ENCODE results near the gene SPPL2A. TPM values are rescaled to one million over a fixed set of nuclear protein-coding genes. Genes with fewer than 3 reads are reported as not detected.
"Not testable (repeated sequence)": the region's sequence is repeated elsewhere in the genome, so short reads cannot be mapped to it uniquely, and the experiment has no call there.

Gene SPPL2A
- polyA plus RNA-seq, result 10 to 100 TPM; 28.6 to 49.4 (median 39.2) TPM

- WGBS, 3 donors, result 0 to 1% (median 0%) methylated on average over 52 to 77 of the region's 77 CpGs
- H3K27ac ChIP-seq (ENCODE audit: low read depth, low read length), result peak within 1 kb of the TSS; percentile 75
Measured at GRCh38 chr15:50765195-50765967, at the start of gene SPPL2A. Gene SPPL2A, minus strand, starts transcription at chr15:50765706. Its CDS starts 173 bp downstream, at chr15:50765533.

DNA sequence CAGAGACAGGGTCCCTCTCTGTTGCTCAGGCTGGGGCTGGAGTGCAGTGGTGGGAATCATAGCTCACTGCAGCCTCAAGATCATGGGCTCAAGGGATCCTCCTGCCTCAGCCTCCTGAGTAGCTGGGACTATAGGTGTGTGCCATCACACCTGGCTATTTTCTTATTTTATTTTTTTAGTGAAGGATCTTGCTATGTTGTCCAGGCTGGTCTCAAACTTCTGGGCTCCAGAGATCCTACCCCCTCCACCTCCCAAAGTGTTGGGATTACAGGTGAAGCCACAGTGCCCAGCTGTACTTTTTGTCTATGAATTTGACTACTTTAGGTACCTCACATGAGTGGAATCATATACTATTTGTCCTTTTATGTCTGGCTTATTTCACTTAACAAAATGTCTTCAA, 49.1 kb upstream of the SPPL2A start:
- H3K27ac ChIP-seq (ENCODE audit: low read depth, low read length), result no peak overlapping the region

- WGBS, 3 donors, result 67 to 79% (median 78%) methylated on average over 2 of the region's 2 CpGs
- H3K27ac ChIP-seq (ENCODE audit: low read depth, low read length), result no peak overlapping the region
Measured at GRCh38 chr15:50813865-50814264, 48.4 kb upstream of the SPPL2A start.

DNA sequence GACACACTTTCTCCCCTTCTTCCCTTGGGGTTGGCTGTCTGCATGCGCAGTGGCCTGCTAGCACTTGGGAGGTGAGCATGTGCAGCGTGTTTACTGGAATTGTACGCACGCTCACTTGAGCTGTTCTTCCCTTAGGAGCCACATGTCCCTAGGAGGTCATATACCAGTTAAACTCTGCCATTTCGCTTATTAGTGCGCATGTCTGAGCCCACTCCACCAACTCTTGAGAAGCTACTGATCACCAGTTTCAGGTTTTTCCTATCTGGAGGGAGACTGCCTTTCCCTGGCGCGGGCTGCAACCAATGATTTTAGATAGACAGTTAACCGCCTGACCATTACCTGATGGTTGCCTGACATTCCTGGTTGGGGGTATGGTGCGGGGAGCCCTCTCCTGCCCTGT, 47.6 kb upstream of the SPPL2A start:
- WGBS, 3 donors, result 97 to 99% (median 97%) methylated on average over 10 of the region's 10 CpGs
- no peak overlapping the region for H3K27ac ChIP-seq (ENCODE audit: low read depth, low read length)

DNA sequence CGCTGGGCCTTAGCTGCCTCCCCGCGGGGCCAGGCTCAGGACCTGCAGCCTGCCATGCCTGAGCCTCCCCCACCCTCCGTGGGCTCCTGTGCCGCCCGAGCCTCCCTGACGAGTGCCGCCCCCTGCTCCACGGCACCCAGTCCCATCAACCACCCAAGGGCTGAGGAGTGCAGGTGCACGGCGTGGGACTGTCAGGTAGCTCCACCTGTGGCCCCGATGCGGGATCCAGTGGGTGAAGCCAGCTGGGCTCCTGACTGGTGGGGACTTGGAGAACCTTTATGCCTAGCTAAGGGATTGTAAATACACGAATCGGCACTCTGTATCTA, 46.6 kb upstream of the SPPL2A start:
- WGBS, 3 donors, result 92 to 99% (median 98%) methylated on average over 12 to 15 of the region's 15 CpGs
- not testable (repeated sequence) for H3K27ac ChIP-seq (ENCODE audit: low read depth, low read length)

DNA sequence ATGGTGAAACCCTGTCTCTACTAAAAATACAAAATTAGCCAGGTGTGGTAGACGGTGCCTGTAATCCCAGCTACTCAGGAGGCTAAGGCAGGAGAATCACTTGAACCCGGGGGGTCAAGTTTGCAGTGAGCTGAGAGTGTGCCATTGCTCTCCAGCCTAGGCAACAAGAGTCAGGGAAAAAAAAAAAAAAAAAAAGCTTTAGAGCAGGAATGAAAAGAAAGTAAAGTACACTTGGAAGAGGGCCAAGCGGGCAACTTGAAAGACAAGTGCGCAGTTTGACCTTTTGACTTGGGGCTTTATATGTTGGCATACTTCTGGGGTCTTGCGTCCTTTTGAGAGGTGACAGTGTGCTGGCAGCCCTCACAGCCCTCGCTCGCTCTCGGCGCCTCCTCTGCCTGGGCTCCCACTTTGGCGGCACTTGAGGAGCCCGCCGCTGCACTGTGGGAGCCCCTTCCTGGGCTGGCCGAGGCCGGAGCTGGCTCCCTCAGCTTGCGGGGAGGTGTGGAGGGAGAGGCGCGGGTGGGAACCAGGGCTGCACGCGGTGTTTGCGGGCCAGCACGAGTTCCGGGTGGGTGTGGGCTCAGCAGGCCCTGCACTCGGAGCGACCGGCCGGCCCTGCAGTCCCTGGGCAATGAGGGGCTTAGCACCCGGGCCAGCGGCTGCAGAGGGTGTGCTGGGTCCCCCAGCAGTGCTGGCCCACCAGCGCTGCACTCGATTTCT, 46.1 kb upstream of the SPPL2A start:
- not testable (repeated sequence) for H3K27ac ChIP-seq (ENCODE audit: low read depth, low read length)
- WGBS, 3 donors, result 94 to 96% (median 95%) methylated on average over 24 to 30 of the region's 30 CpGs

DNA sequence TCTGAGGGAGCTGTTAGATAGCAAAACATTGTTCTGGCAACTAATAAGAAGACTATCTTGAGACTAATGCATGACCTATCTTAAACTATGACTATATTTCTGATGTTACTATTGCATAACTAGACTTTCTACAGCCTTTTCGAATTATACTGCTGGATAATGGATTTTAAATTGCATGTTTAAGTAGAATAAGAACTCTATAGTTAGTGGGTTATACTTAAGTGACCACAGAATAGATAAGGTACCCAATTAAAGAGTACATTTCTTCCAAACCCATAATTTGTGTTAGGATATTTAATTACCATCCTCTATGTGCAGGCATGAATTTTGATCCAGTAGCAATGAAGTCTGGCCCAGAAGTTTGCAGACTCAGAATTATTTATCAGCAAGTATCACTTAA, 44.6 kb upstream of the SPPL2A start:
- no peak overlapping the region for H3K27ac ChIP-seq (ENCODE audit: low read depth, low read length)
- WGBS, 3 donors, result 45 to 60% (median 57%) methylated on average over 1 of the region's 1 CpG

GRCh38 chr15:50808728-50809127, 43.2 kb upstream of the SPPL2A start:
- 72 to 83% (median 74%) methylated on average over 5 of the region's 5 CpGs for WGBS, 3 donors
- H3K27ac ChIP-seq (ENCODE audit: low read depth, low read length), result no peak overlapping the region

GRCh38 chr15:50803479-50804180, 38.1 kb upstream of the SPPL2A start:
- WGBS, 3 donors, result 56 to 70% (median 59%) methylated on average over 2 of the region's 2 CpGs

DNA sequence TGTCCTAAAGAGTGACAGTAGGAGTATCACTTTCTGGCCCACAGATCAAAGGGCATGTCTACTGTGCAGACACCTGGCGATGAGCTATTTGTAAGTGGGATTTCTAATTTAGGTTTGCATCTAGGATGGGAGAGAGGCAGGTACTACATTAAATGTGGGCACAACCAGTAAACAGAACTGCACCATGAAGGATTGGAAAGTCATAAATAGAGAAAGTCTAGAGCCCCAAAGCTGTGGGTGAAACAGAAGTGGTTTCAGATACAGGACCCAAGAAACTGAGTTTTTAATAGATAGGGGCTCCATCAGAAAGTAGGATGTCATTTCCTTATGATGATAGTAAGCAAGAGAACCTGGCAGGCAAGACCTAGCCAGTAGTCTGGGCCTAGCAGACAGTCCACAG, 35.2 kb upstream of the SPPL2A start:
- H3K27ac ChIP-seq (ENCODE audit: low read depth, low read length), result no peak overlapping the region
- 89 to 100% (median 90%) methylated on average over 1 of the region's 1 CpG for WGBS, 3 donors

More at GRCh38 chr15:50803479-50804180, 38.1 kb upstream of the SPPL2A start:
- no peak overlapping the region for H3K27ac ChIP-seq (ENCODE audit: low read depth, low read length)

DNA sequence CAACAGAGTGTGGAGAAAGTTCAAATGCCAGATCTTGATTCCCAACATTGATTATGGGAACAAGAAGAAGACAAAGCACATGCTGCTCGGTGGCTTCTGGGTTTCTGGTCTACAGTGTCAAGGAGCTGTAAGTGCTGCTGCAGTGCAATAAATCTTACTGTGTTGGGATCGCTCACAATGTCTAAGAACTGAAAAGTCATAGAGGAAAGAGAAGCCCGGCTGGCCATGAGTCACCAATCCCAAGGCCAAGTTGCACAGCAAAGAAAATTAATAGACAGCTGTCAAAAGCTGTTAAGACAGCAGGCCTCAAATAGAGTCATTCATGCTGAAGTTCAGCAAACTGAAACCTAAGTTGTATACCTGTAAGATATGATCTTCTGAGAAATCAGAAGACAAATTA, 33.2 kb upstream of the SPPL2A start:
- 23 to 63% (median 54%) methylated on average over 3 of the region's 3 CpGs for WGBS, 3 donors
- no peak overlapping the region for H3K27ac ChIP-seq (ENCODE audit: low read depth, low read length)

GRCh38 chr15:50797926-50798325, 32.4 kb upstream of the SPPL2A start:
- H3K27ac ChIP-seq (ENCODE audit: low read depth, low read length), result no peak overlapping the region
- WGBS, 3 donors, result 27 to 90% (median 86%) methylated on average over 1 of the region's 1 CpG

DNA sequence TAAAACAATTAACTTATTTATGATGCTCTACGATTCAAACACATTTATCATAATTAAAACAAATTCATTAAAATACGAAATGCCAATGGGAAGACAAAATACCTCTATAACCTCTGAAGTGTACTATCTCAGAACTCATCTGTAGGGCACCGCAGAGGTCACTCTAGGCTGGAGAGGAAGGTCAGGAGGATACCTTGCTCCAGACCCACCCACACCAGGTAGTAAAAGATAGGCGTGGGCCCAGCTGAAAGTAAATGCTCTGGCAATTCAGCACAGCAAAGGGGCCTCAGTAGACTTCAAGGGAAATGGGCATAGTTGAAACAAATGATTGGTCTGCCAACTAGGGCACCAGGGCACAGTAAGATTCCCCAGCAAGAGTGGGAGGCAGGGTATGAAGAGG, 26.0 kb upstream of the SPPL2A start:
- 81 to 95% (median 84%) methylated on average over 4 of the region's 4 CpGs for WGBS, 3 donors
- H3K27ac ChIP-seq (ENCODE audit: low read depth, low read length), result no peak overlapping the region

DNA sequence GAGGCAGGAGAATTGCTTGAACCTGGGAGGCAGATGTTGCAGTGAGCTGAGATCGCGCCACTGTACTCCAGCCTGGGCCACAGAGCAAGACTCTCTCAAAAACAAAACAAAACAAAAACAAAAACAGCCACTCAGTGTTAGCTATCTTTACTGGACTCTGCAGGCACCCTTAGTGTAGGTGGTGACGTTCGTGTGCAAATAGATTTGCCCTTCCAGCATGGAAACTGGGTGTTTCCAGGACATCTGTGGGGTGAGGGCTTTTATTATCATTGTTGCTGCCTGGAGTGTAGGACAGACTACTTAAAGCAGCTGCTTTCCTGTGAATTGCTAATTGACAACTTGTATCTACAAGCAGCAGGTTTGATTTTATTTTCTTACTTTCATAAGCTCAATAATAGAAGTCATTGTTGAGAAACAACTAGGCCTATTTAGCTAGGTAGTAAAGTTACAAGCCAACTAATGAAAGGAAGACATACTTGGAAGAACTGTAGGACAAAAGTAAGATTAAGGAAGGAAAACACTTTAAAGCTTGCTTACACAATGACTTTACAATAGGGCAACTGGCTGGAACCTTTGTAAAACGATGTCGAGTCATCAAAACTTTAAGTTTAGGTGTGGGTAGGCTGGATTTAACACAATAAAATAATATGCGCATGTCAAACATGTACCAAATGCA, 25.4 kb upstream of the SPPL2A start:
- no peak overlapping the region for H3K27ac ChIP-seq (ENCODE audit: low read depth, low read length)
- 85 to 91% (median 91%) methylated on average over 7 of the region's 7 CpGs for WGBS, 3 donors

DNA sequence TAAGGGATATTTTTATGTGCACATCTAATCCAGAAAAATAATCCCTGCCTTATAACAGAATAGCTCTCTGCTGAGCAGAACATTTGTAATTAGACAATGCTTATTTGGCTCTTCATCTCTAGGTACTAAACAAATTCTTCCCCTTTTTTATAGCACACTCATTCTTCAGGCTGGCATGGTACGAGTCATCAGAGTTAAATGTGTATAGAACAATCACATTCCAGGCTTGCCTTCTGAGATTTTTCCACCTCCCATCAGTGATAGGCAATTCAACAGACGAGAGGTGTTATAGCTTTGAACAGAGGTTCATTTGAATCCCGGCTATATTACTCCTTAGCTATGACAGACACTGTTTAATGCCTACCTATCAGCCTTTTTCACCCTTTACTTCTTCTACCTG, 21.4 kb upstream of the SPPL2A start:
- H3K27ac ChIP-seq (ENCODE audit: low read depth, low read length), result no peak overlapping the region
- 51 to 66% (median 57%) methylated on average over 3 of the region's 3 CpGs for WGBS, 3 donors

DNA sequence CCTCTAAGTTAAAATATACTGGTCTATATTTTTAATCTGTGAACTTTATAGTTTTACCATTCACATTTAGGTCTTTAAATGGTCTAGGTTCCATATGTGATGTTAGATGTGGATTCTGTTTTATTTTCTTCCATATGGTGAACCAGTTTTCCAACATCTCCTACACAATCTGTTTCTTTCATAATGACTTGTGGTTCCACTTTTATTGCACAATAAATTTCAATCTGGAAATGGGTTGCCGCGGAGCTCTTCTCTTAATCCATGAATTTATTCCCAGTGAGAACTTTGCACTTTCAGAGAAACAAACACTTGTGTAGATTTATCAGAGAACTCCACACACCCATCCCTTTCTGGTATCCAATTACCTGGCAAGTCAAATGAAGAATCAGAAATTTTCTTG, 20.9 kb upstream of the SPPL2A start:
- WGBS, 3 donors, result 65 to 79% (median 72%) methylated on average over 2 of the region's 2 CpGs
- no peak overlapping the region for H3K27ac ChIP-seq (ENCODE audit: low read depth, low read length)

GRCh38 chr15:50783895-50784294, 18.4 kb upstream of the SPPL2A start:
- no peak overlapping the region for H3K27ac ChIP-seq (ENCODE audit: low read depth, low read length)

GRCh38 chr15:50783411-50783810, 17.9 kb upstream of the SPPL2A start:
- H3K27ac ChIP-seq (ENCODE audit: low read depth, low read length), result no peak overlapping the region
- WGBS, 3 donors, result 55 to 85% (median 83%) methylated on average over 2 of the region's 2 CpGs

DNA sequence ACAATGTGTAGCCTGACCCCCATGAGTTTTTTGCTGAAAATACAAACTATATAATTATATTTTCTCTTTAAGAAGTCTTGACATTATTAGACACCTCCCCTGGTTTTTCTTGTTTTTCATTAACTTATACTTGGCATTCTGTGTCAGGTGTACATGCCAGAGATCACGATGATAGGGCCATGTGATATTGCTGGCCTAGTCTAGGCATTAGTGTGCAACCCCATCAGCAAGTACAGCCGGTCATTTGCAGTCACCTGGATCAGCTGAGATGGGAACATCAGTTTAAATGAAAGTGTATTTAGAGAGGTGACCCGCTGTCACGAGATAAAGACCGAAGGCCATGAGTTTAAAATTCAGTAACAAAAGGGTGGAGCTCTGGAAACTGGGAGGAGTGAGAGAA, 12.6 kb upstream of the SPPL2A start:
- WGBS, 3 donors, result 38 to 94% (median 91%) methylated on average over 5 of the region's 5 CpGs

More for the DNA sequence above, 12.6 kb upstream of the SPPL2A start:
- no peak overlapping the region for H3K27ac ChIP-seq (ENCODE audit: low read depth, low read length)

Data from adipose tissue (tissue), 3 donors.